ENCODE results near the gene MAP4K1.

The MAP4K1 gene

DNA sequence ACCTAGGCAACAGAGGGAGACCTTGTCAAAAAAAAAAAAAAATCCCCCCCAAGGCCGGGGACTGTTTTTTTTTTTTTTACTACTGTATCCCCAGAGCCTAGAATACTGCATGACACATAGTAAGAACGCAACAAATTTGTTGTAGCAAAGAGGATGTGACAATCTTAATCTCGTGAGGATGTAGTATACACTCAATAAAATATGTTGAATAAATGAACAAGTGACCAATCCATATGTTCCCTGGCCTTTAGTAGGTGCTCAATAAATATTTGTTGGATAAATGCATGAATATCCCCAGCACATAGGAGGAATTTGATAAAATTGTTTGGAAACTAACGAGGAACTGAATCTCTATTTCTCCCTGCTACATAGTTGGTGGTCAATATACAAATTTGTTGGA lies 75.7 kb downstream of the MAP4K1 start:
- no peak for DNase-seq

DNA sequence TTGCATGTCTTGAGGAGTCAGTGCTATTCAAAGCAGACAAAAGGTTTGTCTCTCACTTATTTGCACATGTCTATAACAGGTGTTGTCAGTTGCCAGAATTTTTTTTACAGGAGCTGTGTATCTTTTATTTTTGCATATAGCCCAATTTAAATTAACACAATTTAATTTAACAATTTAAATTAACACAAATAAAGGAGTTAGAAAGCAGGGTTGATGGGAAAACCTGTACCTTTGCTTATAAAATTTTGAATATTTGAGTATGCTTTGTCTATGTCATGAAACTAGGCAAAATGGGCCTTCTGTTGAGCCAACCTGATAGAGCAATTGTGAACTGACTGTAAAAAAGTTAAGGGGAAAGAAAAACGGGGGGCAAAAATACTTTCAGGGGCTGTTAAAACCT lies 78.0 kb downstream of the MAP4K1 start:
- DNase-seq: no peak

DNA sequence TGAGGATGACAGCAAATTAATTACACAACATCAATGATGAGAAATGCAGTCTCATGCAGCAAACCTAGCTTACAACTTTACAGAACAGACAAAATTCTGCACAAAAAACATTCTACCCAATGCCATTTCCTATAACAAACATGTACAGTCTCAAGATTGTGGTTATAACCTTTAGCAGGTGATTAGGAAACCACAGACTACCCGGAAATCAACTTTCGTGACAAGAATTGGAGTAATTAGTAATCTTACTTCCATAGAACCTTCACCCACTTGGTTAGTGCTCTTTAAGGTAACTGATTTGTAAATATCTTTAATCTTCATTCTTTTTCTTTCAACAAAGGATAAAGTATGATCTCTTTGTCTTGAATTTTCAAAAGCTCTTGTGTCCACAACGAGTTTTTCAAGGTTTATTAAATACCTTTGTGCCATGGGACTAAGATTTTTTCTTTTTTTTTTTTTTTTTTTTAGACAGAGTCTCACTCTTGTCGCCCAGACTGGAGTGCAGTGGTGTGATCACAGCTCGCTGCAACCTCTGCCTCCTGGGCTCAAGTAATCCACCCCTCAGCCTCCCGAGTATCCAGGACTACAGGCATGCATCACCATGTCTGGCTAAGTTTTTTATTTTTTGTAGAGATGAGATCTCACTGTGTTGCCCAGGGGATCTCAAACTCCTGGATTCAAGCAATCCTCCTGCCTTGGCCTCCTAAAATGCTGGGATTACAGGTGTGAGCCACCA lies 78.8 kb downstream of the MAP4K1 start:
- peak; percentile 30 for DNase-seq

DNA sequence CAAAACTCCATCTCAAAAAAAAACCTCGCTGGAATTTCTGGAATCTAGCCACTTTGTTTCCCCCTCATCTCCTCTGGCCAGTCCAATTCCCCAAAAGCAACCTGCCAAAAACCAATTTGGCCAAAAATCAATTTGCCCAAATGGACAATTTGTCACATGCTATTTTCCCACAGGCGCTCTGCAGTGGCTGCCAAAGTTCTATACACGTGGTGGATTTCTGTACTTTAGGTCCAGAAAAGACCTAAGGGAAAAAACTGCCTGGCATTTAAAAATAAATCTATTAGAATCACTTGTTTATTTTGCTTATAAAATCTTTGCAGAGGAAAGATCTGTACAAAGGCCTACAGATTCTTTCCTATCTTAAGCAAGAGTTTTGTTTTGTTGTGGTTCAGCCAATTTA lies 79.4 kb downstream of the MAP4K1 start:
- DNase-seq: no peak
